GM23338 (cell line): ENCODE measurements around the gene BPIFB6.

Experiments used
- CREB1 ChIP-seq: fragments of 250-450 bp; sonication (Bioruptor Pico); IDR thresholded peaks from 2 replicates; pipeline ENCODE4 v1.5.0; 2020; ENCODE audit warnings: low read depth, mild to moderate bottlenecking, moderate library complexity
- CTCF ChIP-seq, 2 experiments: fragments of 200-600 bp in 1 of 2; sonication (generic) in 1 of 2; conservative IDR thresholded peaks; 2 replicates each; pipeline versions ENCODE4 v1.5.1 to v1.6.1; 2016 to 2017; ENCODE audit warnings: antibody characterized with exemption in 2 of 2, low read depth in 2 of 2, mild to moderate bottlenecking in 2 of 2, moderate library complexity in 1 of 2
- ETS1 ChIP-seq: IDR thresholded peaks from 2 replicates; pipeline ENCODE4 v1.6.1; 2016; ENCODE audit warnings: antibody characterized with exemption
- EZH2 ChIP-seq: fragments of 200-600 bp; sonication (generic); IDR thresholded peaks from one replicate; pipeline ENCODE4 v1.8.0; 2017; ENCODE audit warnings: antibody characterized with exemption, mild to moderate bottlenecking, low read depth; ENCODE audit not compliant: unreplicated experiment
- EZH2phosphoT487 ChIP-seq: fragments of 200-600 bp; sonication (generic); IDR thresholded peaks from one replicate; pipeline ENCODE4 v1.8.1; 2018; ENCODE audit warnings: antibody characterized with exemption; ENCODE audit not compliant: unreplicated experiment
- JUNB ChIP-seq: IDR thresholded peaks from one replicate; pipeline ENCODE4 v1.6.1; 2016; ENCODE audit warnings: antibody characterized with exemption; ENCODE audit not compliant: unreplicated experiment
- NANOG ChIP-seq: IDR thresholded peaks from 2 replicates; pipeline ENCODE4 v1.6.1; 2016; ENCODE audit warnings: antibody characterized with exemption, borderline replicate concordance
- POLR2AphosphoS5 ChIP-seq: IDR thresholded peaks from 2 replicates; pipeline ENCODE4 v1.6.1; 2016; ENCODE audit warnings: antibody characterized with exemption, low read depth
- REST ChIP-seq: IDR thresholded peaks from one replicate; pipeline ENCODE4 v1.6.1; 2018; ENCODE audit warnings: antibody characterized with exemption; ENCODE audit not compliant: unreplicated experiment
- STAT1 ChIP-seq: IDR thresholded peaks from one replicate; pipeline ENCODE4 v1.6.1; 2016; ENCODE audit warnings: antibody characterized with exemption; ENCODE audit not compliant: unreplicated experiment
- ZNF114 ChIP-seq: fragments of 250-450 bp; sonication (Bioruptor Pico); IDR thresholded peaks from 2 replicates; pipeline ENCODE4 v1.5.0; 2020; ENCODE audit warnings: mild to moderate bottlenecking, moderate library complexity
- ZNF331 ChIP-seq: fragments of 250-450 bp; sonication (Bioruptor Pico); IDR thresholded peaks from 2 replicates; pipeline ENCODE4 v1.5.0; 2020; ENCODE audit warnings: low read depth, mild to moderate bottlenecking, moderate library complexity
- ZNF462 ChIP-seq: fragments of 250-450 bp; sonication (Bioruptor Pico); IDR thresholded peaks from 2 replicates; pipeline ENCODE4 v1.5.0; 2020; ENCODE audit warnings: mild to moderate bottlenecking, moderate library complexity

GRCh38 chr20:33092361-33092760 is 60.9 kb downstream of the BPIFB6 start:
- TF ChIP-seq ZNF114 (CRISPR knock-in tag) (no peak), EZH2phosphoT487 (no peak), EZH2 (no peak), CTCF (conservative IDR thresholded peaks at IDR 0.05; ENCODE audit: low read depth in 2 of 2) (no peak), POLR2AphosphoS5 (no peak), REST (no peak), JUNB (no peak), CREB1 (CRISPR knock-in tag) (no peak), NANOG (no peak), ETS1 (no peak), STAT1 (no peak), ZNF331 (CRISPR knock-in tag) (no peak), ZNF462 (CRISPR knock-in tag) (no peak)
